Measurements from ENCODE around the gene SLC10A7. TPM values are rescaled to one million over a fixed set of nuclear protein-coding genes. Genes with fewer than 3 reads are reported as not detected.
"Not testable (repeated sequence)": the region's sequence is repeated elsewhere in the genome, so short reads cannot be mapped to it uniquely, and the experiment has no call there.

SLC10A7 gene
- total and polyA plus RNA-seq, 2 donors from 2014 or later = 1.9 to 15.1 TPM

- H3K4me3 ChIP-seq (ENCODE audit: low read length in 3 of 3) = no peak overlapping the region
- no peaks in the 10 kb centered on the region for H3K27me3 ChIP-seq (ENCODE audit: control insufficient read depth, insufficient read depth, low read length)
- no peaks in the 10 kb centered on the region for H3K36me3 ChIP-seq (ENCODE audit: control insufficient read depth in 2 of 3, insufficient read depth in 3 of 3, low read length in 3 of 3)
- peaks cover 0 to 2% (median 0%) of the 10 kb centered on the region in 3 donors for H3K4me1 ChIP-seq (ENCODE audit: control insufficient read depth in 2 of 3, insufficient read depth in 2 of 3, low read depth in 1 of 3, low read length in 3 of 3)
- H3K27ac ChIP-seq (ENCODE audit: low read depth in 2 of 2, low read length in 2 of 2) = no peak overlapping the region
- FAIRE-seq (no peak), DNase-seq (no peak)
- intact Hi-C loops (cut with DNase I) = no loop called here
- H3K9me3 ChIP-seq (ENCODE audit: control insufficient read depth in 2 of 3, insufficient read depth in 1 of 3, low read length in 3 of 3) = no peaks in the 10 kb centered on the region
- TF ChIP-seq CTCF (IDR thresholded peaks at IDR 0.05; ENCODE audit: borderline replicate concordance, extremely low read depth, insufficient read depth) = no peak
- no peak overlapping the region for H3K9ac ChIP-seq (ENCODE audit: low read length in 3 of 3)
Measured at GRCh38 chr4:146367347-146367746, 154.4 kb downstream of the SLC10A7 start.

DNA sequence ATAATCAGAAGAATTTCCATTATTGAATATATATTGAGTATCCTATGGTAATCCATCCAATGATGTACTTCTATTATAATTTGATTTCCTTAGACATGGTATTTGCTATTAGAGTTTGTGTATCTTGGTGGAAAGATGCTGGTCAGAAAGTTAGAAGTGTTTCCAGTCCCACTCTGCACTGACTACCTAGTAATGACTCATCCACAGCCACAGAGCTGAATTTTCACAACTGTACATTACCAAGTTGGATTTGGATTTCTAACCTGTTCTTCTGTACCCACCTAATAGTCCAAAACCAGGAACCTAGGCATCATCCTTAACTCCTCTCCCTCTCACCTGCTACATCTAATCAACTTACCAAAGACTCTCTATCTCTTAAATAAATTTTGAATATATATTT is 162.0 kb downstream of the SLC10A7 start:
- Histone ChIP-seq H3K9me3 (ENCODE audit: control insufficient read depth in 2 of 3, insufficient read depth in 1 of 3, low read length in 3 of 3) (peaks cover 0 to 6% (median 0%) of the 10 kb centered on the region in 3 donors), H3K4me3 (ENCODE audit: low read length in 3 of 3) (no peak overlapping the region), H3K36me3 (ENCODE audit: control insufficient read depth in 2 of 3, insufficient read depth in 3 of 3, low read length in 3 of 3) (no peaks in the 10 kb centered on the region), H3K27ac (ENCODE audit: low read depth in 2 of 2, low read length in 2 of 2) (no peak overlapping the region), H3K27me3 (ENCODE audit: control insufficient read depth, insufficient read depth, low read length) (no peaks in the 10 kb centered on the region), H3K9ac (ENCODE audit: low read length in 3 of 3) (no peak overlapping the region), H3K4me1 (ENCODE audit: control insufficient read depth in 2 of 3, insufficient read depth in 2 of 3, low read depth in 1 of 3, low read length in 3 of 3) (no peaks in the 10 kb centered on the region)
- DNase-seq (no peak), FAIRE-seq (no peak)
- TF ChIP-seq CTCF (IDR thresholded peaks at IDR 0.05; ENCODE audit: borderline replicate concordance, extremely low read depth, insufficient read depth) = no peak
- intact Hi-C loops (cut with DNase I) = no loop called here

DNA sequence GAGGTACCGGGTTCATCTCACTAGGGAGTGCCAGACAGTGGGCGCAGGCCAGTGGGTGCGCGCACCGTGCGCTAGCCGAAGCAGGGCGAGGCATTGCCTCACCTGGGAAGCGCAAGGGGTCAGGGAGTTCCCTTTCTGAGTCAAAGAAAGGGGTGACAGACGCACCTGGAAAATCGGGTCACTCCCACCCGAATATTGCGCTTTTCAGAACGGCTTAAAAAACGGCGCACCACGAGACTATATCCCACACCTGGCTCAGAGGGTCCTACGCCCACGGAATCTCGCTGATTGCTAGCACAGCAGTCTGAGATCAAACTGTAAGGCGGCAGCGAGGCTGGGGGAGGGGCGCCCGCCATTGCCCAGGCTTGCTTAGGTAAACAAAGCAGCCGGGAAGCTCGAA is 171.6 kb downstream of the SLC10A7 start:
- H3K9me3 ChIP-seq (ENCODE audit: control insufficient read depth in 2 of 3, insufficient read depth in 1 of 3, low read length in 3 of 3); FAIRE-seq; H3K4me3 ChIP-seq (ENCODE audit: low read length in 3 of 3); H3K4me1 ChIP-seq (ENCODE audit: control insufficient read depth in 2 of 3, insufficient read depth in 2 of 3, low read depth in 1 of 3, low read length in 3 of 3); H3K9ac ChIP-seq (ENCODE audit: low read length in 3 of 3); intact Hi-C loops (cut with DNase I); H3K27ac ChIP-seq (ENCODE audit: low read depth in 2 of 2, low read length in 2 of 2); H3K27me3 ChIP-seq (ENCODE audit: control insufficient read depth, insufficient read depth, low read length); DNase-seq; H3K36me3 ChIP-seq (ENCODE audit: control insufficient read depth in 2 of 3, insufficient read depth in 3 of 3, low read length in 3 of 3): not testable (repeated sequence)

- Histone ChIP-seq H3K4me3 (ENCODE audit: low read length in 3 of 3) (no peak overlapping the region), H3K9me3 (ENCODE audit: control insufficient read depth in 2 of 3, insufficient read depth in 1 of 3, low read length in 3 of 3) (no peaks in the 10 kb centered on the region), H3K9ac (ENCODE audit: low read length in 3 of 3) (no peak overlapping the region), H3K27me3 (ENCODE audit: control insufficient read depth, insufficient read depth, low read length) (no peaks in the 10 kb centered on the region), H3K27ac (ENCODE audit: low read depth in 2 of 2, low read length in 2 of 2) (no peak overlapping the region), H3K4me1 (ENCODE audit: control insufficient read depth in 2 of 3, insufficient read depth in 2 of 3, low read depth in 1 of 3, low read length in 3 of 3) (no peaks in the 10 kb centered on the region), H3K36me3 (ENCODE audit: control insufficient read depth in 2 of 3, insufficient read depth in 3 of 3, low read length in 3 of 3) (no peaks in the 10 kb centered on the region)
- DNase-seq (no peak), FAIRE-seq (no peak)
- TF ChIP-seq CTCF (IDR thresholded peaks at IDR 0.05; ENCODE audit: borderline replicate concordance, extremely low read depth, insufficient read depth) = no peak
- intact Hi-C loops (cut with DNase I) = loop anchor here (10.0 kb wide), 1 partner anchor 565 kb away; no protein-coding TSS in a partner anchor
Measured at GRCh38 chr4:146349306-146349705, 172.4 kb downstream of the SLC10A7 start.
